Activated T-cell treated with anti-CD3 and anti-CD28 coated beads for 48 hours (primary cell): ENCODE results near the gene BAZ2B.
A peak's percentile ranks its signal among the peaks of the same experiment; 100 is the strongest.

ENCODE experiments used
- DNase-seq: peaks from one replicate; pipeline ENCODE4 v3.0.0-alpha.2; 2020; ENCODE audit warnings: low read depth

BAZ2B gene

DNA sequence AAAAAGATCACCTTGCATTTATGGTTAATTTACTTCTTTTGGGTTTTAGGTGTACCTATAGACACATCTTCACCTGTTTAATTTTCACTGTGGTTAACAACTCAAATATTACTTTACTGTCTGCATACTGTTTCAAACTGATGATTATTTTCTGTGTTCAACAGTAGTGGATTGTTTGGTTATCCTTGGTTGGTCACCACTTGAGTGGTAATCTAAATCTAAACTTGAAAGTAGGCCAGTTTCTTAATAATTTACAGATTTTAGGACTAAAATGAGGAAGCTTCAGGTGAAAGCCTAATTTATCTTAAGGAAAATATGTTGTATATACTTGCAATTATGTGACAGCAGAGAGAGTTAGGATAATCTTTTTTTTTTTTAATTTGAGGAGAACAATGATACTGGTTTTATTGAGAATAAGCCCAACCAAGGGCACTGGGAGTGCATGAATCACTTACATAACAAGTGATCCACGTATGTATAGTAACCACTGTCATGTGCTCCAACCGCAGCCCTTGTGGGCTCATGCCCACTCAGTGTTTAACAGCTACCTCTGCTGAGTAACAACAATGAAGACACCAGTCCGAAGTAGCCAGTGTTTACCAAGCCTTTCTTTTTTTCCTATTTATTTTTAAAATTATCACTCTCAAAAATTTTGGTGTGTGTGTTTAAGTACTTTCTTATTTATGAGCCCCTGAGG lies 298.8 kb downstream of the BAZ2B start:
- DNase-seq = no peak

DNA sequence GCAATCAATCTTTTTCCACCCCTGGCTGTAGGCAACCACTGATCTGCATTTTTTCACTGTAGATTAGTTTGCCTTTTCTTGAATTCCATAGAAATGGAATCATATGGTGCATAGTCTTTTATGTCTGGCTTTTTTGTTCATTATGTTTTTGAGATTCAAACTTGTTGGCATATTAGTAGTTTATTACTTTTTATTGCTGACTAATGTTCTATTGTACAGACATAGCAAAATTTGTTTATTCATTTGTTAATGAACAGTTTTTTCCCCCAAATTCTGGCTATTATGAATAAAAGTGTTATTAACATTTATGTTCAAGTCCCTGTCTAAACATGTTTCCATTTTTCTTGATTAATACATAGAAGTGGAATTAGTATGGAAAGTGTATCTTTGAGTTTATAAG lies 308.4 kb downstream of the BAZ2B start:
- DNase-seq = no peak

DNA sequence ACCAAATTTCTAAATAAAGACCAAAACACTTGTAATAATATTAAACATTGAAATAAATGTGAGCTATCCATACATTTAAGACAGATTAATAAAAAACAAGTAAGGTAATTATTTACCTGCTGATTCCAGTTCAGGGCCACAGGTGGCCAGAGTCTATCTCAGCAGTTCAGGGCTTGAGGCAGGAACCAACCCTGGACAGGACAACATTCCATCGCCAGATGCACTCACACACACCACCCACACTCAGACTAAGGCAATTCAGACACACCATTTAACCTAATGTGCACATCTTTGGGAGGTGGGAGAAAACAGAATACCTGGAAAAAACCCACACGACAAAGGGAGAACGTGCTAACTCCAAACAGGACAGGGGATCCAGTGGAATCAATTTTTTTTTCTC lies 315.8 kb downstream of the BAZ2B start:
- no peak for DNase-seq

DNA sequence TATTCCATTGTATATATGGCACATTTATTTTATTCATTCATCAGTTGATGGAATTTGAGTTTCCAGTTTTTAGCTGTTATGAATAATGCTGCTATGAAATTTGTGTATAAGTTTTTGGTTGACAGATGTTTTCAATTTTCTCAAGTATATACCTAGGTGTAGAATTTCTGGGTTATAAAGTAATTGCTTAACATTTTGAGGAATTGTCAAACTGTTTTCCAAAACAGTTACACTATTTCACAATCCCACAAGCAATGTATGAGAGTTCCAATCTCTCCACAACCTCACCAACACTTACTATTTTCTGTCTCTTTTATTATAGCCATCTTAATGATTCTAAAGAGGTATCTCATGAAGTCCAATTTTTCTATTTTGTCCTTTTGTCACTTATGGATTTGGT lies 317.4 kb downstream of the BAZ2B start:
- no peak for DNase-seq

DNA sequence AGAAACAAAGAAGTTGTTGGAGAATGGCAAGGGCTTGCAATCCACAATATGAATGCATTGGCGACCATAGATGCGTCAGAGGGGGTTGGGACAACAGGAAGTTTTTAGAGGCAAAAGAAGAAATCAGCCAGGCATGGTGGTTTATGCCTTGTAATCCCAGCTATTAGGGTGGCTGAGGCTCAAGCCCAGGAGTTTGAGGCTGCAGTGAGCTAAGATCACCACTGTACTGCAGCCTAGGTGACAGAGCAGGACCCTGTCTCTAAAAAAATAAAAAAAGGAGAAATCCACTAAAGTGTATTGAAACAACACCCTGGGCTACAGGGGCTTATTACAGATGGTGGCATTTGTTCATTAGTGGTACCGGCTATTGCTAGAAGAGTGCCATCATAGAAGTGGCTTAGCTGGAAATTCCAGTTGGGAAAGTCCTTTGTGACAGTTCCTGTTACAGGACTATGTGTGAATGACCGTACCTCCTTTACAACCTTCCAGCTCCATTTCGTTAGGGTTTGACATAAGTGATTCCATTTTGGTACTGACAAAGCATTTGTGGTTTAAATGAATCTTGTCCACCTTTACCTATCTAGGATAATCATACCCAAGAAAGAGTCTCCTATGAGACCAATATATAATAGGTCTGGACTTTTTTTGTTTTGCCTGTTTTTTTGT lies 319.2 kb downstream of the BAZ2B start:
- no peak for DNase-seq

DNA sequence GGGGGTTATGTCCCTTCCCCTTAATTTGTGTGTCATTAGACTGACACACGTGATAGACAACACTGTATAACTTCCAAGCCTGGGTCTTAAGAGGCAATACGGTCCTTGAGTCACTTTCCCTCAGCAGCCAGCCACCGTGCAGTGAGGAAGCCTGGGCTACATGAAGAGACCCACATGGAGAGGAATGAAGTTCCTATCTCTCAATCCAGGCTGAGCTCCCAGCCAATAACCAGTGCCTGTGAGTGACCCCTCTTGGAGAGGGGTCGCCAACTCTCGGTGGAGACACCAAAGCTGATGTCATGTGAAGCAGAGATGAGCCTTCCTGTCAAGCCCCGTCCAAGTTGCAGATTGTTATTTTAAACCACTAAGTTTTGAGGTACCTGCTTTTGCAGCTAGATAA lies 324.2 kb downstream of the BAZ2B start:
- no peak for DNase-seq

DNA sequence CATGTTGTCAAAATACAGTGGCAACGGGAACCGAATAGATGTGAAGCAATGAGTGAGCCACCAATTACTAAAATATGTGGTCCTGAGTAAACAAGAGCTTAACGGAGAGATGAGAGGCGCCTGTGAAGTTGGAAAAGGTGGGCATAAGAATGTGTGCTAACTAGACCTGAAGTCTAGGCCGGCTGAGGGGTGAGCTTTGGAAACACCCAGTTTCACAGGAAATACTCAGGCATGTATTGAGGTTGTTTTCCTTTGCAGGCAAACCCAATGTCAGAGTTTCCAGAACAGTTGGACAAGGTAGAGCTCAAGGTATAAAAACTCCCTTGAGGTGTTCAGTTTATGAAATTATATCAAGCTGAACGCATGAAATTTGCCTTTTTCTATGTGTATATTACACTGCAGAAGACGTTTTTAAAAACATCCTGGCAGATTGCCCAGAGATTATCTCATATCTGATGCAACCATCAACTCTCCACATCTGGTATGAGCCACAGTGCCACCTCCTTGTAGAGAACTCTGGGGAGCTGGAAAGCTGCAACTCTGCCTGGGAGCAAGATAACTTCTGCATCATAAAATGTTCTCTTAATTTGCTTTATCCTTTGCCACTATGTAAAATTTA lies 325.9 kb downstream of the BAZ2B start:
- no peak for DNase-seq

DNA sequence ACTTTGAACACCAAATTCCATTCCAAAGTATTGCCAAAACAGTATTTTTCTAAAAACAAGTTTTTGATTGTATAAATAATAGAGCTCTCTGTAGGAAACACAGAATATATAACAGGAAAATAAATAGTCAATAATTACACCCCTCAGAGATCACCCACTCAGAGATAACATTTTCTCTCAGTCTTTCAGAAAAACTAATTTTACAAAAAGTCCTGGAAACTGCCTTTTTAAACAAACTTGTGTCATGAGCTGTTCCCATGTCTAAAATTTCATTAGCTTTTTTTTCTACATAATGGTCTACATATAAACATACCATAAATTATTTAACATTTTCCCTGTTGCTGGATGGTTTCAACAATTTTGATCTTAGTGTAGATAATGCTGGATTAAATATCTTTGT lies 328.6 kb downstream of the BAZ2B start:
- no peak for DNase-seq

DNA sequence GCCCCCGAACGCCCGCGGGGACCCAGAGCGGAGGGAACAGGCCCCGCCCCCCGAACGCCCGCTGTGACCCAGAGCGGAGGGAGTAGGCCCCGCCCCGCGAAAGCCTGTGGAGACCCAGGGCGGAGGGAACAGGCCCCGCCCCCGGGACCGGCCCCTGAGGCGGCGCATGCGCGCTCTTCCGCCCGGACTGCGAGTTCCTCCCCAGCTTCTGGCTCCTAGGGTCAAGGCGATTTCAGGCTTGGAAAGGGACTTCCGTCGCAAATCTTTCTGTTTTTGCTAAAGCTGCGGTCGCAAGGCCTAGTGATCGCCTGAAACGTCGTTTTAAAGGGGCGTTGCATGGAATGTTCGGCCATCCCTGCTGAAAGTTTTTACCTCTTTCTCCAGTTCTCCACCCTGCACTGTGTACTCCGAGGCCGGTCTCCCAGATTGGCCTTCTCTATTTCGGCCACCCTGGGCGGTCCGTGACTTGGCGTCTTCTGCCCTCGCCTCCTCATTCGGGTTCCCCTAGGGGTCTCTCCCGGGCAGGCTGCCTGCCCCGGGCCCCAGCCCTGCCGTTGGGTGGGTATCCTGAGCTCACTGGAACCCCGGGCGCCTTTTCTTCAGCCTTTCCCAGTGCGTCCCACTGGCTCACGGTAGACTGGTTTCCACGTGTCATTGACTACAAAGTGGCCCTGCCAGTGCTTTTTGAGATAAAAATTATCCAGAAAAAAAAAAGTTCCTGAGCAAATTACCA lies 329.5 kb downstream of the BAZ2B start:
- DNase-seq = peak; percentile 96

DNA sequence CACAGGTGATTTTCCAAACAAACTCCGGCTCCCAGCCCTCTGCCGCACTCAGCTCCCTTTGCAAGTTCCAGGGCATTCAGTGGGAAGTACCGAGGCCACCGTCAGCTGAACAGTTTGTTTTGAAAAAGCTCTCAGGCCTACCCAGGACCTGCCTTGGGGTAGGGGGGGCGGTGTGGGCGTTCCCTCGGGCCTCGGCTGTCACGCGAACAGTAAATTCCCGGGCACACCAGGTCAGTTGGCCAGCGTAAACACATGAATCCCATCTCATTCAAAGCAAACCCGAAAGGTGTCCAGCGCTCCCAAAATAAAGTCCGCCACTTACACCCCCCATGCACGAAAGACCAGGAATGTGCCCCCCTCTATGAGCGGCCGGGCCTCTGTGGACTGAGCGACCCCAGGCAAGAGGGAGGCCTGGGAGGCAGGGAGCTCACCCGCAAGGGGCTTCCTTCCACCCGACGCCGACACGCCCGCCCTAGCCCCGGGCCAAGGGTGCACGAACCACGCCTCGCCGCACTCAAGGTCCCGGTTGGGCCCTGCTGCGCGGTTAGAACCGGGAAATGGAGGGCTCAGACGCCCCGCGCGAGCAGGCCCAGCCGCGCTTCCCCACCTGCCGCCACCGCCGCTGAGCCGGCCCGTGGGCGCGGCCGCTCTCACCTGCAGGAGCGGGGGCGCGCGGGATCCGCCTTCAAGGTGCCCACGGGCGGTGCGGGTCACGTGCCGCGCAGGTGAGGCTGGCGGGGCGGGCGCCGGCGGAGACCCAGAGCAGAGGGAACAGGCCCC lies 330.2 kb downstream of the BAZ2B start, which contains the start of gene WDSUB1:
Gene WDSUB1, minus strand, starts transcription at position 775 of the 780 bp plus-strand sequence. CDS start 3,634 bp downstream, outside the sequence.
- peak; percentile 11 for DNase-seq

DNA sequence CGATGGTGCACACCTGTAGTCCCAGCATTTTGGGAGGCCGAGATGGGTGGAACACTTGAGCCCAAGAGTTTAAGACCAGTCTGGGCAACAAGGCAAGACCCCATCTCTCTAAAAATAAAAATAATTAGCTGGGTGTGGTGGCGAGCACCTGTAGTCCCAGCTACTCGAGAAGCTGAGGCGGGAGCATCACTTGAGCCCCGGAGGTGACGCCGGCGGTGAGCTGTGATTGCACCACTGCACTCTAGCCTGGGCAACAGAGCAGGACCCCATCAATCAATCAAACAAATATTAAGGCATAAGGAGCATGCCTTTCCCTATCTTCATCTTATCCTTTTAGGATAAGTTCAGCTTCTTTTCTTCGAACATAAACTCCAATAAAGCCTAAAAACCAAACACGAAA lies 330.9 kb downstream of the BAZ2B start:
- no peak for DNase-seq

DNA sequence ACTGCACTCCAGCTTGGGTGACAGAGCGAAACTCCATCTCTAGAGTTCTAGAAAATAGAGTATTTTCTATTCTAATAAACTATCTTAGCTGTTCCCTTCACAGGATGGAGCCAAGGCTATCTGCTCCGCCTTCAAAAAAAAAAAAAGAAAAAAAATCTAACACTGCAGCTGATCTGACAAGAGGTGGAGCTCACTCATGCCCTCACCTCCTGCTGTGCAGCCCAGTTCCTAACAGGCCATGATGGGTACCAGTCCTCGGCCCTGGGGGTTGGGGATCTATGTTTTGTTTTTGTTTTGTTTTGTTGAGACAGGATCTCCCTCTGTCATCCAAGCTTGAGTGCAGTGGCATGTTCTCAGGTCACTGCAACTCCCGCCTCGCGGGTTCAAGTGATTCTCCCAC lies 332.8 kb downstream of the BAZ2B start:
- DNase-seq = no peak

DNA sequence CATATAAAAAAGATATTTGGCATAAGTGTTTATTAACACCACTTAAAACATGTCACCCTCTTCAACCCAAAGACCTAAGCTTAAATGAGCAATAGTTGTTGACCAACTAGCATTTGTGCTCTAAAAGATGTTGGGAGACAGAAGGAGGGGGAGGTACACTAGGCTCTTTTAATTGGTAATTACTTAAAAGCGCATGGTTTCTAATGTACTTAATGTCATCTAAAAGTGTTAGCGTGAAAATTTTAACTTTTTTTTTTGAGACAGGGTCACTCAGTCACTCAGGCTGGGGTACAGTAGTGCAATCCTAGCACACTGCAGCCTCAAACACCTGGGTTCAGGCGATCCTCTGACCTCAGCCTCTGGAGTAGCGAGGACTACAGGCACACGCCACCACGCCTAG lies 335.3 kb downstream of the BAZ2B start:
- DNase-seq = no peak

DNA sequence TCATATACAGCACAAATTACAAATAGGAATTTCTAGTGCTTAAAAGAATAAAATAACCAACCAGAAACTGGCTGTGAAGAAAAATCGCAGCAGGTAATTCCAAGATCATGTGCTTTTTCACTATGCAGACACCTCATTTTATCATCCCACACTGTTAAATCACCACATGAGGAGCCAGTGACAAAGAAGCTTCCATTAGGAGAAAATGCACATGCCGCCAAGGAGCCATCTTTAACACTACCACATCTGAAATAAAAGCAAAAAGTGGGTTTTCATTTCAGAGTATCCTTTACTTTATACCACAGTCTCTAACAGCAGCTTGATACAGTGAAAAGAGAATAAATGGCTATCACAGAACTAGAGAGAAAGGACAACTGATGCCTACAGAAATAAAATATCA lies 336.6 kb downstream of the BAZ2B start:
- no peak for DNase-seq

DNA sequence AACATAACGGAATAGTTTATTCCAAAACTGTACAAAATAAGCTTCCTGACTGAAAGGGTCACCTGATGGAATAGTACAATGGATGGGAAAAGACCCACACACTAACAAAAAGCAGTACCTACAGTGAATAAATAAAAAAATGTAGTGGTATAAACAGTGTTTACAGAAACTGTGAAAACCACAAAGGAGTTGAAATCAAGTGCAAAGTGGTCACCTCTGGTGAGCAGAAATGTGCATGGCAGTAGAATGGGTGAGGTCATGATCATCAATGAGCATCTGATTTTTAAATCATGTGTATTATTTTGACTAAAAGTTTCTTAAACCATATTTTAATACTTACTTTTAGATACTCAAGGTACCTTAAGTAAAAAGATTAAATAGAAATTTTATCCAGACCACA lies 341.2 kb downstream of the BAZ2B start:
- DNase-seq = no peak

DNA sequence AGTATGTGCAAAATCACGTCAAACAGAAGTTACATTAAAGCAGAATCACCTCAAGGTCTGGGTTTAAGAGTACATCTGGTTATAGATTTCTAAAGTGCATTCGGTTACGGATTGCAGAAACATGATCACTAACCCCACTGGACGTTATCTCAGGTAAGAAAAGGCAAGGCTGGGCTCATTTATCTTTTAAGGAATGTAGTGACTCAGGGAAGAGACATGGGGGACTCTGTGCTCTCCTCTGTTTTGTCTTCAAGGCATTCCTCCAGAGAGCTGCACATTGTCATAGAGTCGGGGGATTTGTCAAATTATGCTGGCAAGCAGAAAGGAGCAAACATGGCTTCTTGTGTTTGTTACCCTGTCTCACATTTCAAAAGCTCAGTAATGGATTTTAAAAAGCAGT lies 344.2 kb downstream of the BAZ2B start:
- no peak for DNase-seq

DNA sequence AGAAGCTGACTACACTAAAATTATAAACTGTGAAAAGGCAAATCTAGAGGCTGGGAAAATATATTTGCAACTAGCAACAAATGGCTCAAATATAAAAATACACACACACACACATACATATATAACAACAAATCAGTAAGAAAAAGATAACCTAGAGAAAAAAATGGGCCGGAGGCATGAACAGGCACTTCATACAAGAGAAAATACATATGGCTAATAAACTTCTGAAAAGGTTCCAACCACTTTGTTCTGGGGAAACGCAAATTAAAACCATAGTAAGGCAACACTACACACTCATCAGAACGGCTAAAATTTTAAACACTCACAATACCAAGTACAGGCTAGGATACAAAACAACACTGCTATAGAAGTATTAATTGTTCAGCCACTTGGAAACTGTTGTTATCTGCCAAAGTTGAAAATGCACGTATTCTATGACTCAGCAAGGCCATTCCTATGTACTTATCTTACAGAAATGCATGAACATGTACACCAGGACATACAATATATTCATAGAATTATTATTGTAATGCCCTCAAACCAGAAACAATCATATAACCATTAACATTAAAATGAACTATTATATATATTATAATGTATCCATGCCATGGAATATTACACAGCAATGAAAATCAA lies 345.5 kb downstream of the BAZ2B start:
- DNase-seq = no peak
